Measurements from ENCODE around the gene PM20D1.

The PM20D1 gene

GRCh38 chr1:205822397-205822796 lies 27.5 kb downstream of the PM20D1 start:
- no peak for TF ChIP-seq SIN3A (IDR thresholded peaks at IDR 0.05; ENCODE audit: borderline replicate concordance, insufficient read depth, low read length)
- no peak for TF ChIP-seq FOXP2 (optimal IDR thresholded peaks at IDR 0.05; ENCODE audit: borderline replicate concordance, extremely low read depth, extremely low read length, insufficient read depth)
- no peak for TF ChIP-seq REST (IDR thresholded peaks at IDR 0.05; ENCODE audit: insufficient read depth in 1 of 2, low read depth in 2 of 2, low read length in 2 of 2)
- TF ChIP-seq TAF1 (IDR thresholded peaks at IDR 0.05; ENCODE audit: borderline replicate concordance, insufficient read depth, low read length): no peak
- TF ChIP-seq POLR2AphosphoS5 (IDR thresholded peaks at IDR 0.05; ENCODE audit: low read depth, low read length): no peak

GRCh38 chr1:205817988-205818387 lies 31.9 kb downstream of the PM20D1 start:
- TF ChIP-seq POLR2AphosphoS5 (IDR thresholded peaks at IDR 0.05; ENCODE audit: low read depth, low read length) (no peak), FOXP2 (optimal IDR thresholded peaks at IDR 0.05; ENCODE audit: borderline replicate concordance, extremely low read depth, extremely low read length, insufficient read depth) (no peak), SIN3A (IDR thresholded peaks at IDR 0.05; ENCODE audit: borderline replicate concordance, insufficient read depth, low read length) (no peak), TAF1 (IDR thresholded peaks at IDR 0.05; ENCODE audit: borderline replicate concordance, insufficient read depth, low read length) (no peak), REST (IDR thresholded peaks at IDR 0.05; ENCODE audit: insufficient read depth in 1 of 2, low read depth in 2 of 2, low read length in 2 of 2) (no peak)

- TF ChIP-seq REST (IDR thresholded peaks at IDR 0.05; ENCODE audit: insufficient read depth in 1 of 2, low read depth in 2 of 2, low read length in 2 of 2) (no peak), POLR2AphosphoS5 (IDR thresholded peaks at IDR 0.05; ENCODE audit: low read depth, low read length) (no peak), TAF1 (IDR thresholded peaks at IDR 0.05; ENCODE audit: borderline replicate concordance, insufficient read depth, low read length) (no peak)
Observed at GRCh38 chr1:205817364-205817763, 32.6 kb downstream of the PM20D1 start.

GRCh38 chr1:205813755-205814058 lies 36.2 kb downstream of the PM20D1 start:
- peak; percentile 25 for TF ChIP-seq FOXP2 (optimal IDR thresholded peaks at IDR 0.05; ENCODE audit: borderline replicate concordance, extremely low read depth, extremely low read length, insufficient read depth)
- no peak for TF ChIP-seq SIN3A (IDR thresholded peaks at IDR 0.05; ENCODE audit: borderline replicate concordance, insufficient read depth, low read length)

GRCh38 chr1:205812878-205813754 lies 36.8 kb downstream of the PM20D1 start, which contains the start of gene SLC41A1:
Gene SLC41A1, minus strand, starts transcription at chr1:205813198. Its CDS starts 2,757 bp downstream, at chr1:205810441.
- TF ChIP-seq POLR2AphosphoS5 (IDR thresholded peaks at IDR 0.05; ENCODE audit: low read depth, low read length): peak; percentile 61
- peak; percentile 70; the same call in 1 of the 2 replicates for TF ChIP-seq TAF1 (IDR thresholded peaks at IDR 0.05; ENCODE audit: borderline replicate concordance, insufficient read depth, low read length)
- peak; percentile 85 for TF ChIP-seq FOXP2 (optimal IDR thresholded peaks at IDR 0.05; ENCODE audit: borderline replicate concordance, extremely low read depth, extremely low read length, insufficient read depth)
- no peak for TF ChIP-seq REST (IDR thresholded peaks at IDR 0.05; ENCODE audit: insufficient read depth in 1 of 2, low read depth in 2 of 2, low read length in 2 of 2)
- TF ChIP-seq SIN3A (IDR thresholded peaks at IDR 0.05; ENCODE audit: borderline replicate concordance, insufficient read depth, low read length): 0 out of 2 replicates have a peak, but pooled peaks have one; percentile 41

Data from PFSK-1 (cell line).